ENCODE results near the gene SLC6A20. TPM values are rescaled to one million over a fixed set of nuclear protein-coding genes. Genes with fewer than 3 reads are reported as not detected.
A peak's percentile ranks its signal among the peaks of the same experiment; 100 is the strongest.

Gene SLC6A20
- total RNA-seq, 1 donor from 2014 or later, result not detected

- TF ChIP-seq CTCF (IDR thresholded peaks at IDR 0.05; ENCODE audit: unreplicated experiment), result no peak
- no peak for DNase-seq (ENCODE audit: low spot score in 2 of 2, unreplicated experiment in 2 of 2)
- Mint-ChIP-seq H3K4me3 (no peak overlapping the region), H3K4me1 (peaks cover 2% of the 10 kb centered on the region), H3K9me3 (peaks cover 11% of the 10 kb centered on the region), H3K36me3 (peaks cover 6% of the 10 kb centered on the region), H3K27ac (no peak overlapping the region), H3K27me3 (ENCODE audit: low read depth) (peaks cover 48% of the 10 kb centered on the region)
These were observed 4.3 kb upstream of the SLC6A20 start for GRCh38 chr3:45800611-45801010.

GRCh38 chr3:45799586-45799985, 3.2 kb upstream of the SLC6A20 start:
- DNase-seq (ENCODE audit: low spot score in 2 of 2, unreplicated experiment in 2 of 2), result no peak
- Mint-ChIP-seq H3K4me3 (no peak overlapping the region), H3K4me1 (peaks cover 6% of the 10 kb centered on the region), H3K9me3 (peaks cover under 1% of the 10 kb centered on the region), H3K27me3 (ENCODE audit: low read depth) (peaks cover 58% of the 10 kb centered on the region), H3K27ac (no peak overlapping the region), H3K36me3 (no peaks in the 10 kb centered on the region)
- TF ChIP-seq CTCF (IDR thresholded peaks at IDR 0.05; ENCODE audit: unreplicated experiment), result no peak

GRCh38 chr3:45798034-45798433, 1.7 kb upstream of the SLC6A20 start:
- Mint-ChIP-seq H3K4me3 (no peak overlapping the region), H3K36me3 (no peaks in the 10 kb centered on the region), H3K4me1 (peaks cover 6% of the 10 kb centered on the region), H3K27ac (no peak overlapping the region), H3K9me3 (no peaks in the 10 kb centered on the region), H3K27me3 (ENCODE audit: low read depth) (peaks cover 74% of the 10 kb centered on the region)
- DNase-seq (ENCODE audit: low spot score in 2 of 2, unreplicated experiment in 2 of 2), result no peak
- no peak for TF ChIP-seq CTCF (IDR thresholded peaks at IDR 0.05; ENCODE audit: unreplicated experiment)

GRCh38 chr3:45796902-45797637, 734 bp upstream of the SLC6A20 start:
- Mint-ChIP-seq H3K4me3 (peak overlapping the region; percentile 51), H3K9me3 (no peaks in the 10 kb centered on the region), H3K36me3 (no peaks in the 10 kb centered on the region), H3K4me1 (peaks cover 6% of the 10 kb centered on the region), H3K27me3 (ENCODE audit: low read depth) (peaks cover 77% of the 10 kb centered on the region), H3K27ac (no peak overlapping the region)
- no peak for TF ChIP-seq CTCF (IDR thresholded peaks at IDR 0.05; ENCODE audit: unreplicated experiment)
- DNase-seq (ENCODE audit: low spot score in 2 of 2, unreplicated experiment in 2 of 2), result no peak

GRCh38 chr3:45795509-45795881, 841 bp downstream of the SLC6A20 start:
- DNase-seq (ENCODE audit: low spot score in 2 of 2, unreplicated experiment in 2 of 2), result no peak

More at GRCh38 chr3:45795509-45795881, 841 bp downstream of the SLC6A20 start:
- no peak for TF ChIP-seq CTCF (IDR thresholded peaks at IDR 0.05; ENCODE audit: unreplicated experiment)
- Mint-ChIP-seq H3K36me3 (no peaks in the 10 kb centered on the region), H3K4me1 (peaks cover 6% of the 10 kb centered on the region), H3K27me3 (ENCODE audit: low read depth) (peaks cover 90% of the 10 kb centered on the region), H3K9me3 (no peaks in the 10 kb centered on the region), H3K4me3 (peak overlapping the region; percentile 59), H3K27ac (no peak overlapping the region)
